ENCODE data around the gene SPATA20.

Gene SPATA20

DNA sequence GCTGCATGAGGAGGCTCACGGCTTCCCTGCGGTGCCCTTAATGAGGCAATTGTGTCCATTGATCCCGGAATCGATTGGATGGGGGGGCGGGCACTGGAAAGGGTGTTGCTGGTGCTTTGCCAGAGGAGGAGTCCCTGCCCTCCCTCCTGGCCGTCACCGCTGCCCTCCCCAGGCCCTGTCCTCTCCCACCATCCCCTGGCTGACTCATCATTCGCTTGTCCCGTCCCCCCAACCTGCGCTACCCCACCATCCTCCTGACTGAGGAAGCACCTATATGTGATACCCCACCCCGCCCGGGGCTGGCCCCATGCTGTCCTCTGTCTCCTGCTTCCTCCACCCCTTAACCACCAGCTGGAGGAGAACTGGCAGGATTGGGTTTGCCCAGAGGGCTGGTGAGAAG is 34.3 kb downstream of the SPATA20 start:
- DNase-seq = no peak

DNA sequence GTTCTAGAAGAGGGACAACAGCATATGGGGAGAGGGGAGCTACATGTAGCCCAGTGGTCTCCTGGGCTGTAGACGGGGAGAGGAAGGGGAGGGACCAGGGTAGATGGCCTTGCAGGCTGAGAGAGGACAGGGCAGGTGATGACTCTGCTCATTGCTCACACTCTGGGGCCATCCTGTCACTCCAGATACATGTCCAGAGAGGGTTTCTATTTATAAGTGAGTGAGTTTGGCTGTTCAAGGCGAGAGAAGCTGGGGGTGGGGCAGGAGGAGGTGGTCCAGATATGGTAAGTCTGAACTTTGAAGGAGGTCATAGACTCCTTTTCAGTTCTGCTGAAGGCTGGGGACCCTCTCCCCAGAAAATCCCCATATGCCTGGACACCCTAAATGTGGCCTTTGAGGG is 35.8 kb downstream of the SPATA20 start:
- no peak for DNase-seq

DNA sequence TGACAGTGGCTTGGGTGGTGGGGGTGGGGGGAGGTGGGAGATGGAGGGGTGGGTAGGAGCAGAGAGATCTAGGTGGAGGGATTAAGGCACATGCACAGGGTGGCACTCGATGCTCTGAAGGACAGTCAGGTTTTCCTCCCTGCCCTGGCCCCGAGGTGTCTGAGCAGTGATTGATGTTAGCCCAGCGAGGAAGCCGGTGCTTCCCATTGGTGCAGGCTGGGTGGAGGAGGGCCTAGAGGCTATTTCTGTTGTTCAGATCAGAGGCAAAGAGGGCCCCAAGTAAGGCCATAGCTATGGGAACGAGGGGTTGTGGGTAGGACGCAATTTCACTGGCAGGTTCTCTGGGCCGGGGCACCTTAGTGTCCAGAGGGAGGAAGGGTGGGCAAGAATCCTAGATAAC is 36.7 kb downstream of the SPATA20 start:
- DNase-seq = no peak

DNA sequence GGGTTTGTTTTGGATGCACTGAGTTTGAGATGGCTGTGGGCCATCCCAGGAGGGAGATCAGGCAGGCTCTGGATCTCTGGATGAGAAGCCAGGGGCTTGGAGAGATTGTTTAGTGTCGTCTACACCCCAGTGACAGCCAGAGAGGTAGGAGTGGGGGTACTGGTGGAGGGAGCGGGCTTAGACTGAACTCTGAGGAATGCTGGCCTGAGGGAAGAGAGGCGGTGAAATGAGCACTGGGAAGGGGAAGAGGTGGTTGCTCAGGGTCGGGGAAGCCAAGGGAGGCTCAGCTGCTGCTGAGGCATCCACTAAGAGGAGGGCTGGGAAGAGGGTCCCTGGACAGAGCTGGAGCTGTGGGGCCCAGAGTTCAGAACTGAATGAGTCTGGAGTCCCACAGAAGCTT is 37.1 kb downstream of the SPATA20 start:
- no peak for DNase-seq

DNA sequence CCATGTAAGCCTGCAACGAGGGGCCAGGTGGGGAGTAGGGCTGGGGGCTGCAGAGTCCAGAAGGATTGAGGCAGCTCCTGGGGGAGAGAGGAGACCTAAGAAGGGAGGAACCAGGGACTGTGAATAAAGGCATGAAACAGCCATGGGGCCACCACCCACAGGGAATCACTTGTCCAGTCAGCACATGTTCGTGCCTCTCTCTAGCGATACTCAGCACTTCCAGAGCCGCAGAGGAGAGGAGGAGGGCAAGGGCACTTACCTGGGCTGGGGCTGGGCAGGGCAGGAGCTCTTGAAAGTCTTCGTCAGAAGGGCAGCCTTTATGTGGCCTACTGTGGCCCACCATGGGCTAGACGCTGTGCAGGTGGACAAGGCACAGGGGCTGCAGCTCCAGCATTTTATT is 37.8 kb downstream of the SPATA20 start:
- DNase-seq = peak; percentile 10

DNA sequence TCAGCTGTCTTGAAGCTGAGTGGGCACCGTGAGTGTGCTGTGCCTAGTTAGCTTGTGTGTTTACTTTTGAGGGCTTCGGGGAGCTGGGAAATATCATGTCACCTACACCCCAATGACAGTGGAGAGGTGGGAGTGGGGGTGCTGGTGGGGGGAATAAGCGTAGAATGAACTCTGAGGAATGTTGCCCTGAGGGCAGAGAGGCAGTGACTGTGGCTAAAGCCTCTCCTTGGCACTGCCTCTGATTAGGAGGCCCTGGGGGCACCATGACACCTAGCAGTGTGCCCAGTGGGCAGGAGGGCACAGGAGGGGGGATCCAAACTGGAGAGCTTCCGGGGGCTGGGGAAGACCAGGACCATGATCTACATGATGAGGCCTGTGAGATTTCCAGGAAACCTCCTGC is 38.4 kb downstream of the SPATA20 start:
- DNase-seq = no peak

DNA sequence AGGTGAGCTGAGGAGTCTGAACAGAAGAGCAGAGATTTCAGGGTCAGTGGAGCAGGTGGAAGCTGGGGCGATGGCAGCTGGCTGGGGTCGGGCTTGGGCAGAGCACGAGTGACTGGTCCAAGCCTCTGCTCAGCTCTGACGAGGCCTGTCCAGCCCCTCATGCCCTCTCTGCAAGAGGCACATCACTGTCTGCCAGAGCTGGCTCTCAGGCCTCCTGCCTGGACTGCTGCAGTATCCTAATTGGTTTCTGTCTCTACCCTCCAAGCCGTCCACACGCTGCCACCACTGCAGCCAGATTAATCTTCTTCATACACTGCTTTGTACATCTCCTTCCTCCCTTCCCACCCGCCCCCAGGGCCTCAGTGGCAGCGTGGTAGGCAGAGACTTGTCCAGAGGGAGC is 38.9 kb downstream of the SPATA20 start:
- no peak for DNase-seq

DNA sequence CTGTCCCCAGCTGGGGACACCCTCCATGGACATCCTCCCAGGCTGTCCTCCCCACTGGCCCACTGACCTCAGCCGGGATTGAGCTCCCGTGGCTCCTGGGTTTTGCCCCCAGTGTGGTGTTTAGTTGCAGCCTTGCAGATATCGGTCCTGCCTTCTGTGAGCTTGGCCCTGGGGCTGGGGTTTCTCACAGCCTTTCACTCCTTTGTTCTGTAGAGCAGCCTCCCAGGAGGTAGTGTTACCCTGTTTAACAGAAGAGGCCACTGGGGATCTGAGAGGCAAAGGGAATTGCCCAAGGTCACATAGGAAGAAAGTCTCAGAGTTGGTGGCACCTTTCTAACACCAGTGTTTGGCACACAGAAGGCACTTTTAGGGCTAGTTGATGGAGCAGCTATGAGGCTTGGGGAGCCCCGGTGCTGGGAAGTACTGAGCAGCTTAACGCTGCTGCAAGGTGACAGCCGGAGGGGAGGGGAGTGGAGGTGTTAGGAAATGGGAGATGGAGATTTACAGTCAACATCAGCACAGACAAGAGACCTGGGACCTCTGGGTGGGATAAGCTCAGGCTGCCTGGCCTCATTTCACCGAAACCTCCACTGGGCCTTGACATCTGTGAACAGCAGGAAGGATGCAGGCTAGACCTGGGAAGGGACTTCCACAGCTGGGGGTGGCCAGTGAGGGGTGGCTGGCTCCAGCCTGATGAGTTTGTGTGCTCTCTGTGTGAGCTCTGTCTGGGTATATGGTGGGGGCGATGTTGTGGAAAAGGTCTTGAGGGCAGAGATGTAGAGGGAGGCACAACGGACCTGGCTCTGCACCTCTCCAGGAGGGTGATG is 39.7 kb downstream of the SPATA20 start:
- DNase-seq = no peak

DNA sequence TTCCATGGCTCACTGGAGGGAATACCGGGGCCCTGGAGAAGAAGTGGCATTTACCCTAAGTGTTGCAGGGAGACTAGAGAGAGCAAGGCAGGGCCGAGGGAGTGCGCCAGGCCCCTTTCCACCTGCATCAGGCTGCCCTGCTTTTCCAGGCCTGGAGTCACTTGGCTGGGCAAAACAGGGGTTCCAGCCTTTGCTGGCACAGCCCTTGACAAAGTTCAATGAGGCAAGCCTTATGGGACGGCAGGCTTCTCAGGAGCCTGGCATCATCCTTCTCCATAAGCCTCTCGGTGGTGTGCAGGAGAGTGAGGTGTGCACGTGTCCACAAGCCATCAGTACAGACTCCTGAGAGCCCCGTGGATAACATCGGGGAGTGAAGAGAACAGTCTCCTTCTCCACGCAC is 40.6 kb downstream of the SPATA20 start:
- no peak for DNase-seq

DNA sequence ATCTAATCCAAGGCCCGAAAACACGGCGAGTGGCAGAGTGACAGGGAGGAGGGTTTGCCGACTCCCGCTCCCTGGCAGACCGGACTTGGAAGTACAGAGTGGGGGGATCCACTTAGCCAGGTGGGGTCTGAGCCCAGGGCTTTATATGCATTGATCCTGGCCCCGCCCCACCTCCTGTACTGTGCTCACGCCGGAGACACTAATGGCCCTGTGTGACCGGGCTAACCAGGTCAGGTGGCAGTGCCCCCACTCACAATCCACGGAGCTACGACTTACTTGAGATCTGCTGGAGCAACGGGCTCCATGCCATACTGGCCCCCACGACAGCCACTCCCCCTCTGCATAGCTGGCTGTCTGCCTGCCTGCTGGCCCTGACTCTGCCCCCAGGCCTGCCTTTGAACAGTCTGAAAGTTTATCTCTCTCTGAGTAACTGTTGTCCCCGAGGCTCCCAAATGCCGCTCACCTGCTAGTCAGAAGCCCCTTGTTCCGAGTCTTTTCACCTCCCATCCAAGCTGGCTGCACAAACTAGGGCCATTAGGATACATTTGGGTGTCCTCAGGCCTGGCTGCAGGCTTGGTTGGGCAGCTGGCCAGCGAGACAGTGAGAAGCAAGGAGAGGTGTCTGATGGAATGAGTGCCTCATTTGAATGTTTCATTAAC is 41.5 kb downstream of the SPATA20 start:
- DNase-seq = peak; percentile 66

DNA sequence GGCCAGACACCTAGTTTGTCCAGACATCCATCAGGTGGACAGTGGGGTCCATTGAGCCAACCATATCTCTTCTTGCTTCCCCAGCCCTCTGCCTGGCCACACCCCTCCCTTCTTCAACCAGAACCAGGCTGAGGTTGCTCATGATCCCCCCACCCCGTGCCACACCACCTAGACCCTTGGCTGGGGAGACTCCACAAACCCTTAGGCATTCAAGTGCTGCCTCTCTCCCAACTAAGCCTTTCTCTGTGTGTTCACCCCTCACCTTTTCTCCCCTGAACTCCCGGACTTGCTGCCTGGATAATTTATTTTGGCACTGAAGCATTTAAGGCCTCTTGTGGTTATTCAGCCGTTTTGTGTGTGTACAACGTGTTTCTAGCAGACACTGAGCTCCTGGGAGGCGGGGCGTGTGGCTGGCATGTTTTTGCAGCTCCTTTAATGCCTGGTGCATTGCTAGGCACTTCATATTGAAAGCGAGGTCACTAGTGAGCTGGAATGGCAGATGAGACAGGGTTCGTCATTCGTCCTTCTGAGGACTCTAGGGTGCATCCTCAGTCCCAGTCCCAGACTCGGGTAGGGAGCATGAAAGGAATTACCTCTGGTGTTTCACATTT is 42.2 kb downstream of the SPATA20 start:
- DNase-seq = peak; percentile 88

DNA sequence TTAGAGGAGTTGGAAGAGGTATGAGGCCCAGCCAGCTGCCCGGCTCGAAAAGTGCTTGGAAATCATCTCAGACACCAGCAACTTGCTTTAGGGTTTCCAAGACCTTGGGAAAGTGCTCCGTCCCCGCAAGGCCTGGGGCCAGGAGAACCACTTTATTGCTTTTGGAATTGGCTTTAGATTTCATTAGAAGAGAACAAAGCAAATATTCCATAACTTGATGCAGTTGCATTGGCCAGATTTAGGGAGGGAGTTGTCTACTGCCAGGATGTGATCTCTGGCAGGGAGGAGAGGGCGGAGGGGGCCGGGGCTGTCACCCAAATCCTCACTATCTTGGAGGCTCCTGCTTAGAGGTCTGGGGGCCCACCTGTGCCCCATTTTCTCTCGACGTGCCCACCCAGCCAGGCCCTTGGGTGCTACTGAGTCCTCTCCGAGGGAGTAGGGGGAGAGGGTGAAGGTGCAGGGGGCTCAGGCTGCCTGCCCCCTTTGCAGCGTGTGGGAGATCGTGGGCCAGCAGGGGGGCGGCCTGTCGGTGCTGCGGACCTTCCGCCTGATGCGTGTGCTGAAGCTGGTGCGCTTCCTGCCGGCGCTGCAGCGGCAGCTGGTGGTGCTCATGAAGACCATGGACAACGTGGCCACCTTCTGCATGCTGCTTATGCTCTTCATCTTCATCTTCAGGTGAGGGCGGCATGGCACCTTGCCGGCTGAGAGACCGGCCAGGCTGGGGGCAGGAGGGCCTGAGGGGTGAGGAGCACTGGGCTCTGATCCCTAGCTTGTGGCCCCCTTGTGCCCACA is 44.2 kb downstream of the SPATA20 start:
- no peak for DNase-seq

DNA sequence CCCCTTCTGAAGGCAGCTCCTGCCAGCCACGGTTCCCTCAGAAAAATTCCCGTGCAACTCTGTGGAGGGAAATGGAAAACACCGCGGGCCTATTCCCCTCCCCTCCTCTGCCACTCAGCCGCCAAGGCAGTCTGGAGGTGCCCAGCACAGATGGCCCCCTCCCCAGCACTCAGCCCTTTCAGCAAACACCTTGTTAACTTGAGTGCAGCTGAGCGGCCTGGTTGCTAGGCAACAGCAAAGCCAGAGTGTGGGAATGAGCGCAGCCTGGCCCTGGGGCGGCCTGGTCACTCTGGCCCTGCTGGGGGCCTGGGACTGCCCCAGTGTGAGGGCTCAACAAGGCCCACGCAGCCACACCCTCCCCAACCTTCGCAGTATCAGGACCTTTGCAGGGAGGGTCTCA is 46.3 kb downstream of the SPATA20 start:
- DNase-seq = peak; percentile 78

DNA sequence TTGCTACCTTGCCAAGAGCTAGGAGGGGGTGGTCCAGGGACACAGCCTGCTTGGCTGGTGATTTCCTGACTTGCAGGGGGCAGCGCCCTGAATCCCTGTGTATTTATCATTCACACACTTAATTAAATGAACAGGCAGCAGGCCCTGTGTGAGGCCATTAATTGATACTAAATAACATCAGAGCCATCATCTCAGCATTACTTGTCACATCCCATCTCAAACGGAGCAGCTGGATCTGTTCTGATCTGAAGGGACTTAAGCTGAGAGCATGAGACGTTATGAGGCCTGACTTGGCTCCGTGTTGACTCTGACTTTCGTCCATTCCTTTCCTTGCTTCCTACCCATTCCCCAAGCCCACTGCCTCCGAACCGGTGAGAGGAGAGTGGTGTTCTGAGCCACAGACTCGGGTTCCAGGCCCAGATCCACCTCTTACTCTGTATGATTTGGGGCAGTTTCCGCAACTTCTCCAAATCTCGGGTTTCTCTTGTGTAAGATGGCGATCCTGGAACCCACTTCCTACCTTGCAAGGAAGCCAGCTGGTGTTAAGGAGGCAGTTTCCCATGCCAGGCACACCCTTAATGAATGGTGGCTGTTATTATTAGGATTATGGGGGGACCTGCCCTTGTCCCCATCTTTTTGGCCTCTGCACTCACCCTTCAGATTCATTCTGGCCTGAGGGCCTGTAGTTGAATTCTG is 47.3 kb downstream of the SPATA20 start:
- DNase-seq = no peak

DNA sequence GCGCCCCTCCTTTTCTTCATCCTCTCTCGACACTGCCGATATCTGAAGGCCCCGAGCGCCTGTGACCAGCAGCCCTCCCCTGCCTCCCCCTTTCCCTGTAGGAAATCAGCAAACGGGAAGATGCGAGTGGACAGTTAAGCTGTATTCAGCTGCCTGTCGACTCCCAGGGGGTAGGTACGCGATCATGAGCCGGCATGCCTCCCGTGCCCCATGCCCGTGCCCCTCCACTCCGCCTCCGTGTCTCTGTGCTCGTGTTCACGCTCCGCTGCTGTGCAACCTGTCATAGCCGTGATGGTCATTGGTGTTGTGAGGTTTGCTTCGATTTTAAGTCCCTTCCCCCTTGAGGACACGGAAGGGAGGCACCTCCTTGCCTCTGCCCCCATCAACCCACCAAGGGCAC is 47.9 kb downstream of the SPATA20 start:
- no peak for DNase-seq

DNA sequence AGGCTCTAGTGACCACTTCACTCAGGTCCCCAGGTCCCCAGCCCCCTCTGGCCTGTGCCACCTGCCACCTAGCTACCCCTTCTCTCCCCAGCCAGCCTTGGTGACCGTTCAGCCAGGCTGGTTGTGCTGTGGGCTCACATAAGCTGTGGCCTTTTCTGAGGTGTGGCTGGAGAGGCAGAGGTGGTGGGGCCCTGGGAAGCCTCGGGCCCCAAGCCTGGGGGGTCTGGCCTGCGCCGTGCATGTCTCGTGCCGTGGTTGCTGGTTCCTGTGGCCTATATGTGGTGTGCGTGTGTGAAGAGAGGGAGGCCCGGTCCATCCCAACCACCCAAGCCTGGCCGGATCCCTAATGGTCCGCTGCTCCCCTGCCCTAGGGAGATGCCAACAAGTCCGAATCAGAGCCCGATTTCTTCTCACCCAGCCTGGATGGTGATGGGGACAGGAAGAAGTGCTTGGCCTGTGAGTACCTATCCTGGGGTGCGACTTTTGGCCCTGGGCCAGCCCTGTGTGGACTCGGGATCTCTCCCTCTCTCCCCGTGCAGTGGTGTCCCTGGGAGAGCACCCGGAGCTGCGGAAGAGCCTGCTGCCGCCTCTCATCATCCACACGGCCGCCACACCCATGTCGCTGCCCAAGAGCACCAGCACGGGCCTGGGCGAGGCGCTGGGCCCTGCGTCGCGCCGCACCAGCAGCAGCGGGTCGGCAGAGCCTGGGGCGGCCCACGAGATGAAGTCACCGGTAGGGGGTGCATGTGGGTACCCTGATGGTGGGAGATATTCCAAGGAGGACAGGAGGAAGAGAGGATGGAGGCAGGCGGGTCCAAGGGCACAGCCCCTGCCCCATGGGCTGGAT is 49.4 kb downstream of the SPATA20 start:
- DNase-seq = no peak

DNA sequence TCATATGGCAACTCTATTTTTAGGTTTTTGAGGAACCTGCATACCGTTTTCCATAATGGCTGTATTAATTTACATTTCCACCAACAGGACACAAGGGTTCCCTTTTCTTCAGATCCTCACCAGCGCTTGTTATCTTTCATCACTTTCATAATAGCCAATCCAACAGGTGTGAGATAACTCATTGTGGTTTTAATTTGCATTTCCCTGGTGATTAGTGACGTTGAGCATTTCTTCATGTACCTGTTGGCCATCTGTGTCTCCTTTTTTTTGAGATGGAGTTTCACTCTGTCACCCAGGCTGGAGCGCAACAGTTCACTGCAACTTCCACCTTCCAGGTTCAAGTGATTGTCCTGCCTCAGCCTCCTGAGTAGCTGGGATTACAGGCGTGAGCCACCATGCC is 51.5 kb downstream of the SPATA20 start:
- no peak for DNase-seq

DNA sequence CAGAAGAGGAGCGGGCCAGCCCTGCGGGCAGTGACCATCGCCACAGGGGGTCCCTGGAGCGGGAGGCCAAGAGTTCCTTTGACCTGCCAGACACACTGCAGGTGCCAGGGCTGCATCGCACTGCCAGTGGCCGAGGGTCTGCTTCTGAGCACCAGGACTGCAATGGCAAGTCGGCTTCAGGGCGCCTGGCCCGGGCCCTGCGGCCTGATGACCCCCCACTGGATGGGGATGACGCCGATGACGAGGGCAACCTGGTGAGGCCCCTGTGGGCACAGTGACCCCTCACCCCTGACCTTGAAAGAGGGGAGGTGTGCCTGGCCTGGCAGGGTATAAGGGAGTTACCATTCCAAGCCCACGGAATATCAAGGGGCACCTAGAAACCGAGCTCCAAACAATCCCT is 52.6 kb downstream of the SPATA20 start:
- DNase-seq = no peak

DNA sequence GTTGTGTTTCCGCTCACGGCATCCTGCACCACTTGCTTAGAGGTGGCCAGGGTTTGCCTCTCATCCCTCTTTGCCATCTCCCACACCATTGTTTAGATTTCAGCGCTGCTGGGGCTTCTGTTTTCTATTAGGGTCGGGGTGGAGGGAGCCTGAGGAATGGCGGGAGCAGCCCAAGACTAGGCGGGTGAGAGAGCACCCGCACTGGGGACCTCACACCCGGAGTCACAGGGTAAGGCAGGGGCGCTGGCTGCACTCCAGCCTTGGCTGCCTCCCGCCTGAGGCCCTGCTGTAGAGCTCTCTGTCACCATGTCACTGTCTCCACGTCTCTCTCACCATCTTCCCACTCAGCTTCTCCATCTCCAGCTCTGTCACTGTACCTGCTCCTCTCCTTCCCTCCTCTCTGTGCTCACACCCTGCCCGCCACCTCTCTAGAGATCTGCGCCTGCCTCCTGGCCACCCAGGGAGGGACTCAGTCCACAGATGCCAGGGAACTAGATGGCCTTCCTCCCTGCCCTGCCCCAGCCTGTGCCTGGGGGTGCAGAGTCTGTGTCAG is 54.9 kb downstream of the SPATA20 start:
- no peak for DNase-seq

DNA sequence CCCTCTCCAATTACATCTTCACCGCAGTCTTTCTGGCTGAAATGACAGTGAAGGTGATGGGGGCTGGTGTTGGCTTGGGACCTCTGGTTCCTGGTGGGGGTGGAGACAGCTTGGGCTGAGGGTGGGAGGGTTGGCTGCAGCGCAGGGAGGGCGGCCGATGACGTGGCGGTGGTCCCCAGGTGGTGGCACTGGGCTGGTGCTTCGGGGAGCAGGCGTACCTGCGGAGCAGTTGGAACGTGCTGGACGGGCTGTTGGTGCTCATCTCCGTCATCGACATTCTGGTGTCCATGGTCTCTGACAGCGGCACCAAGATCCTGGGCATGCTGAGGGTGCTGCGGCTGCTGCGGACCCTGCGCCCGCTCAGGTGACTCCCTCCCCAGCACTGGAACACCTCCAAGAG is 55.9 kb downstream of the SPATA20 start:
- DNase-seq = no peak

DNA sequence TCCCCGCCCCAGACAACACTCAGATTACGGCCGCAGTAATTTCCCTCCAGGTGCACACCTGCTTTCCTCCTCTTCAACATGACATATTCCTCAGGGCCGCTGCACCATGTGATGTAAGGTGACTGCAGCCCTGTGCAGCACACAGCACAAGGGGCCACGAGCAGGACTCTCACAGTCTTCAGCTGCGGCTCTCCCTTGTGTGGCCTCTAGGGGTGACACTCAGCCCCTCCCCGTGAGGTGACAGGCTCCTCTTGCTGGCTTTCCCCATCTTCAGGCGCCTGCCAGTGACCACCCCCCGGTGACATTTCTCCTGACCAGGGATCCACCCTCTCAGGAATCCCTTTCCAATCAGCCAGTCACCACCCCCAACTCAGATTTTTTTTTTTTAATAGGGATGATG is 56.4 kb downstream of the SPATA20 start:
- DNase-seq = peak; percentile 74

DNA sequence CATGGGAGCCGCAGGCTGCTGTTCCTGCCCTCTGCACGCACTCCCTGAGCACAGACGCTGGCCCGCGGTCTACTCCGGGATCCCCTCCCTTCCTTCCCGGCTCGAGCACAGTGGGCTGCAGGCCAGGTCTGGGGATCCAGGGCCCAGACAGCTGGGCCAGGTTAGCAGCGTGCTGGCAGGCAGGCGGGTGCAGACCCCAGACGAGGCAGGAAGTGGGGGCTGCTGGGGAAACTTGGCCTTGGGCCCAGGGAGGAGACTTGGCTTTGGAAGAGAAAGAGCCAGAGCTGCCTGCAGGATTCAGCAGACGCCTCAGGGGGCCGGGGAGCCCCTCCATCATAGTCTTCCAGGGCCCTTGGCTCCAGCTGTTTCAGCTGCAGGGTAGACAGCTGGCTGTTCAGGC is 57.5 kb downstream of the SPATA20 start:
- DNase-seq = peak; percentile 83
